HEK293T (cell line): ENCODE data around the gene CYB5R4.

Experiments
- CTCF ChIA-PET: fragments of 350-600 bp; formaldehyde crosslinking; extraction: SDS; loops from one replicate; lab custom pipeline; 2021; ENCODE audit warnings: antibody characterized with exemption, inconsistent platforms; lab: Yijun Ruan, JAX
- POLR2A ChIA-PET: fragments of 350-600 bp; formaldehyde crosslinking; extraction: SDS; loops from one replicate; lab custom pipeline; 2020; ENCODE audit warnings: antibody characterized with exemption, inconsistent platforms; lab: Yijun Ruan, JAX
- DNase-seq: peaks from one replicate; pipeline ENCODE4 v3.0.0; 2012; ENCODE audit warnings: mixed read lengths; ENCODE audit errors: extremely low spot score
- ARNT ChIP-seq: fragments of 450-650 bp; IDR thresholded peaks from 2 replicates; pipeline ENCODE4 v1.6.1; 2017; ENCODE audit warnings: mild to moderate bottlenecking
- BHLHE40 ChIP-seq: fragments of 450-650 bp; IDR thresholded peaks from 2 replicates; pipeline ENCODE4 v1.6.1; 2016; ENCODE audit warnings: mild to moderate bottlenecking, moderate library complexity, borderline replicate concordance
- CTBP1 ChIP-seq: fragments of 450-650 bp; IDR thresholded peaks from 2 replicates; pipeline ENCODE4 v1.6.1; 2016; ENCODE audit warnings: borderline replicate concordance
- ELF4 ChIP-seq: fragments of 450-650 bp; IDR thresholded peaks from 2 replicates; pipeline ENCODE4 v1.6.1; 2017; ENCODE audit warnings: antibody characterized with exemption
- FOXA1 ChIP-seq: fragments of 450-650 bp; IDR thresholded peaks from 2 replicates; pipeline ENCODE4 v1.6.1; 2016; ENCODE audit warnings: mild to moderate bottlenecking
- FOXK2 ChIP-seq: fragments of 450-650 bp; IDR thresholded peaks from 2 replicates; pipeline ENCODE4 v1.6.1; 2016; ENCODE audit warnings: mild to moderate bottlenecking
- FOXM1 ChIP-seq: fragments of 450-650 bp; IDR thresholded peaks from 2 replicates; pipeline ENCODE4 v1.6.1; 2017; ENCODE audit warnings: mild to moderate bottlenecking, borderline replicate concordance
- HDGF ChIP-seq: fragments of 450-650 bp; IDR thresholded peaks from 2 replicates; pipeline ENCODE4 v1.6.1; 2017; ENCODE audit warnings: antibody characterized with exemption, borderline replicate concordance
- L3MBTL2 ChIP-seq: fragments of 450-650 bp; conservative IDR thresholded peaks from 2 replicates; pipeline ENCODE4 v1.6.1; 2016; ENCODE audit warnings: mild to moderate bottlenecking
- LEF1 ChIP-seq: fragments of 450-650 bp; IDR thresholded peaks from 2 replicates; pipeline ENCODE4 v1.6.1; 2017; ENCODE audit warnings: mild to moderate bottlenecking, borderline replicate concordance
- NFRKB ChIP-seq: fragments of 450-650 bp; IDR thresholded peaks from 2 replicates; pipeline ENCODE4 v1.6.1; 2016; ENCODE audit warnings: mild to moderate bottlenecking, moderate library complexity
- PKNOX1 ChIP-seq: fragments of 450-650 bp; IDR thresholded peaks from 2 replicates; pipeline ENCODE4 v1.6.1; 2016
- SP1 ChIP-seq: fragments of 450-650 bp; IDR thresholded peaks from 2 replicates; pipeline ENCODE4 v1.6.1; 2017
- SUZ12 ChIP-seq: fragments of 450-650 bp; IDR thresholded peaks from 2 replicates; pipeline ENCODE4 v1.6.1; 2016; ENCODE audit warnings: mild to moderate bottlenecking
- TARDBP ChIP-seq: fragments of 450-650 bp; IDR thresholded peaks from 2 replicates; pipeline ENCODE4 v1.6.1; 2016
- ZNF384 ChIP-seq: fragments of 450-650 bp; IDR thresholded peaks from 2 replicates; pipeline ENCODE4 v1.6.1; 2016

The CYB5R4 gene

GRCh38 chr6:83824831-83825230 is 34.7 kb upstream of the CYB5R4 start:
- no peak for DNase-seq
- ChIA-PET CTCF (interaction anchor here (0.6 to 1.1 kb wide), 2 partner anchors 112 to 209 kb away, joined by 3 to 6 read pairs; no protein-coding TSS in a partner anchor), POLR2A (no interaction called here)

GRCh38 chr6:83827050-83827449 is 32.4 kb upstream of the CYB5R4 start:
- DNase-seq: no peak
- TF ChIP-seq ARNT: no peak
- no peak for TF ChIP-seq BHLHE40
- TF ChIP-seq NFRKB: no peak
- TF ChIP-seq SP1: no peak
- no peak for TF ChIP-seq CTBP1
- no peak for TF ChIP-seq TARDBP
- TF ChIP-seq ELF4: no peak
- no peak for TF ChIP-seq FOXK2
- TF ChIP-seq SUZ12: no peak
- no peak for TF ChIP-seq HDGF
- TF ChIP-seq FOXM1: no peak
- TF ChIP-seq LEF1: no peak
- TF ChIP-seq FOXA1: no peak
- TF ChIP-seq L3MBTL2: no peak
- ChIA-PET CTCF (interaction anchor here (0.6 kb wide), 1 partner anchor 400 kb away, joined by 3 read pairs; no protein-coding TSS in a partner anchor), POLR2A (interaction anchor here (1.5 kb wide), 1 partner anchor 26 kb away, joined by 3 read pairs; the partner anchor contains the start of gene RIPPLY2)

More at GRCh38 chr6:83824831-83825230, 34.7 kb upstream of the CYB5R4 start:
- TF ChIP-seq NFRKB (no peak), ARNT (no peak), ZNF384 (no peak), PKNOX1 (no peak), TARDBP (no peak), FOXK2 (no peak), L3MBTL2 (no peak), SUZ12 (no peak), FOXM1 (no peak), HDGF (no peak), FOXA1 (no peak), SP1 (no peak), LEF1 (no peak), CTBP1 (no peak), BHLHE40 (no peak), ELF4 (no peak)

GRCh38 chr6:83838727-83839126 is 20.8 kb upstream of the CYB5R4 start:
- ChIA-PET CTCF (no interaction called here), POLR2A (interaction anchor here (1.6 kb wide), 1 partner anchor 21 kb away, joined by 4 read pairs; the partner anchor contains the start of gene CYB5R4)
- no peak for DNase-seq
- TF ChIP-seq NFRKB (no peak), ELF4 (no peak), HDGF (no peak), FOXA1 (no peak), TARDBP (no peak), ZNF384 (no peak), LEF1 (no peak), CTBP1 (no peak)

- no peak for TF ChIP-seq BHLHE40
- no peak for TF ChIP-seq PKNOX1
- TF ChIP-seq NFRKB: no peak
- TF ChIP-seq FOXK2: no peak
- TF ChIP-seq ARNT: no peak
- no peak for TF ChIP-seq L3MBTL2
- no peak for TF ChIP-seq ZNF384
- no peak for TF ChIP-seq ELF4
- TF ChIP-seq FOXA1: no peak
- DNase-seq: no peak
- ChIA-PET CTCF (no interaction called here), POLR2A (interaction anchor here (1.1 kb wide), 1 partner anchor 9 kb away, joined by 4 read pairs; the partner anchor contains the start of gene RIPPLY2)
Measured at GRCh38 chr6:83844170-83844569, 15.3 kb upstream of the CYB5R4 start.

- ChIA-PET POLR2A (interaction anchor here (2.4 kb wide), 1 partner anchor 13 kb away, joined by 11 read pairs; the partner anchor contains the start of gene CYB5R4), CTCF (interaction anchor here (0.7 kb wide), 1 partner anchor 385 kb away, joined by 4 read pairs; no protein-coding TSS in a partner anchor)
- TF ChIP-seq PKNOX1 (peak; percentile 73), CTBP1 (no peak), BHLHE40 (no peak), NFRKB (no peak), FOXK2 (no peak)
- DNase-seq: no peak
Measured at GRCh38 chr6:83846291-83846690, 13.2 kb upstream of the CYB5R4 start.

- POLR2A ChIA-PET: interaction anchor here (0.7 to 2.4 kb wide), 2 partner anchors 13 to 39 kb away, joined by 3 to 11 read pairs; partner anchors contain the start of gene CYB5R4
- TF ChIP-seq SP1 (no peak), FOXM1 (no peak), ARNT (no peak), L3MBTL2 (no peak), NFRKB (no peak), HDGF (no peak), LEF1 (no peak)
- DNase-seq: no peak
- CTCF ChIA-PET: interaction anchor here (0.6 kb wide), 1 partner anchor 231 kb away, joined by 3 read pairs; no protein-coding TSS in a partner anchor
Measured at GRCh38 chr6:83847179-83847578, 12.3 kb upstream of the CYB5R4 start.
